HG03439 (cell line): ENCODE results near the gene UBAP2.
"Not testable (repeated sequence)": the region's sequence is repeated elsewhere in the genome, so short reads cannot be mapped to it uniquely, and the experiment has no call there.

Experiments
- ATAC-seq: cut with Tn5 transposase; IDR thresholded peaks from one replicate; pipeline ENCODE4 v1.9.1; 2021; ENCODE audit warnings: mild to moderate bottlenecking, moderate library complexity; ENCODE audit not compliant: unreplicated experiment

The UBAP2 gene

DNA sequence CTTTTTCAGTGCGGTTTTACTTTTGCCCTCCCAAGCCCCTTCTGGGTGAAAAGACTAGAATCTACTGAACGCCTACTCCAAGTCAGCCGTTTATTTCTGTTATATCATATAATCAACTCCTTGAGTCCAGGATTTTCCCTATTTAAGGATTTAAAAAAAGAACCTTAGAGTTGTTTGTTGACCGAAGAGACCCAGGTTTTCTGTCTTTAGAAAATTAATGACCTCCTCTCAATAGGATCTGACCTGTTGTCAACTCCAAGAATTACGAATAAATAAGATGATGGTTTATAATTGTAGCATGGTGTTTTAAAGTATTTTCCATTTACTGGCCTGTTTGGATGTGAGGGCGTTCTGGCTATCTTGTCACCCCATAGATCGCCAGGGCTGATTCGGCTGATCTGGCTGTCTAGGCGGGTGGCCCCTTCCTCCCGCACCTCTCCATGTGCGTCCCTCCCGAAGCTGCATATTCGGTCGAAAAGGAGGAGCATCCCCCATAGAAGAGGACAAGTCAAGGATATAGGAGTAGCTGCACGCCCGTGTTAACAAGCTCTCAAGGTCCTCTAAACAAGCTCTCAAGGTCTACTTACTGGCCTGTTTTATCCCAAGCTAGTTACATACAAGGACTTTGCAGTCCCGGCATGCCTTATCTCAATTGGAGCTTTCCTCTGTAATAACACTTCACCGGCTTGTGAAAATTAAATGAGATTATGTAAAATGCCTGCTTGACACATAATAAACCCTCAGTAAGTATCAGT lies 1.1 kb upstream of the UBAP2 start:
- ATAC-seq: no peak

DNA sequence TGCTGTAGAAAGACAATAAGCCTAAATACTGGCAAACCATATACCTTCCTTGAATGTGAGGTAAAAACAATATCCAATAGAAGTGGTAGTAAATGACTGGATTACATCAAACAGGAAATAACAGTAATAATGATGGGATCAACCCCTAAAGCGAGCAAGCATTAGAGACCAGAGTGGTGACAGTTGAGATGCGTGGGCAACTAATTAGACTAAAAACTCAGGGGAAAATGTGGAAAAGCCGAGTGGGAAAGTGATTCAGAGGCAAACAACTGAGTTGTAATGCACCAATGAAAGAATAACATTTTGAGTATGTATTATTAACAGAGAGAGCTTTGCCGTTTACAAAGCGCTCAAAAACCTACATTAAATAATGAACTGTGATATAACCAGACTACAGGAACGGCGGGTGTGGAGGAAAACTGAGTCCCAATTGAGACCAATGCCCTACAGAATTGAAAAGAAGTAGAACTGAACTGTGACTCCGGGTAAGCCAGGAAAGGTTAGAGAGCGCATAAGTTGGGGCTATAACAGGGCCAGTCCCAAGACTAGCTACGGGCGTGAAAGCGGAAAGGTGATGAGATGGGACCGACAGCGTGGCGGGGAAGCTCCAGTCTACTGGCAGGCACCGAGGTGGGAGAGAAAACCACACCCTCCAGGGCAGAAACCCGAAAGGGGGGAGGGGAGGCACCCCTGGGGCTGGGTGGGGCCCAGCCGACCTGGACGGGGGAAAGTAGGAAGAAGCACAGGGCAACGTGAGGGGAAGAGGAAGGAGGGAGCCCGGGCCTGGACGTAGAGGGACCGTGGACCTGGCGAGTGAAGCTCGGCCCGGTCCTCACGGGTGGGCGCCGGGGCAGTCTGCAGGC lies 592 bp downstream of the UBAP2 start:
- ATAC-seq: peak; percentile 28

DNA sequence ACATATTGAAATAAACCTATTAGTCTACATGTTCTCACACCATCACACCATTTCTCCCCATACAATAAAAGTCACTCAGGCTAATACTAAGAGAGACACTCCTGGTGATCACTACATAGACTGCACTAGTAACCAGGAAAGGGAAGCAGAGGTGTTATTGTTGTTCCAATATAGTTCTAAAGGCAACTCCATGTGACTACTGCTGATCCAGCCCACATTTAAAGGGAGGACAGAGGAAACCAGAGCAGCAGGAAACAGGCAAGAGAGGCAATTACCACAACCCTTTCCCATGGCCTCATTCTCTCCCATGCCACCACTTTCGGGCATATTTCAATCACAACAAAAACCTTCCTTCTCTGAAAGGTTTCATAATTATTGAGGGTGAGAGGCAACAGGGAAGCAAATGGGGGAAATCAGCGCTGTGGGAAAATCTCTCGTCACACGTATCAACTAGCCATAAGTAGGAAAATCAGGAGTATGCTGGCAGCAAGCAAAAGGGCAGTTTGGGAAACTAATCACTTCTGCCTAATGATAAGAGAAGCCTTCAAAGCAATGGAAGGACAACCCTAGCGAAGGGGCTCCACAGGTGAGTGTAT lies 1.8 kb downstream of the UBAP2 start:
- no peak for ATAC-seq

- ATAC-seq: no peak
These were observed 2.8 kb downstream of the UBAP2 start for GRCh38 chr9:34045903-34046302.

- ATAC-seq: not testable (repeated sequence)
These were observed 6.6 kb downstream of the UBAP2 start for GRCh38 chr9:34042074-34042473.

DNA sequence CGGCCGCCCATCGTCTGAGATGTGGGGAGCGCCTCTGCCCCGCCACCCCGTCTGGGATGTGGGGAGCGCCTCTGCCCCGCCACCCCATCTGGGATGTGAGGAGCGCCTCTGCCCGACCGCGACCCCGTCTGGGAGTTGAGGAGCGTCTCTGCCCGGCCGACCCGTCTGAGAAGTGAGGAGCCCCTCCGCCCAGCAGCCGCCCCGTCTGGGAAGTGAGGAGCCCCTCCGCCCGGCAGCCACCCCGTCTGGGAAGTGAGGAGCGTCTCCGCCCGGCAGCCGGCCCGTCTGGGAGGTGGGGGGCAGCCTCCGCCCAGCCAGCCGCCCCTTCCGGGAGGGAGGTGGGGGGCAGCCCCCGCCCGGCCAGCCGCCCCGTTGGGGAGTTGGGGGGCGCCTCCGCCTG lies 9.8 kb downstream of the UBAP2 start:
- not testable (repeated sequence) for ATAC-seq

GRCh38 chr9:34037626-34038025 lies 11.1 kb downstream of the UBAP2 start:
- no peak for ATAC-seq

- no peak for ATAC-seq
These were observed 12.1 kb downstream of the UBAP2 start for GRCh38 chr9:34036625-34037024.

DNA sequence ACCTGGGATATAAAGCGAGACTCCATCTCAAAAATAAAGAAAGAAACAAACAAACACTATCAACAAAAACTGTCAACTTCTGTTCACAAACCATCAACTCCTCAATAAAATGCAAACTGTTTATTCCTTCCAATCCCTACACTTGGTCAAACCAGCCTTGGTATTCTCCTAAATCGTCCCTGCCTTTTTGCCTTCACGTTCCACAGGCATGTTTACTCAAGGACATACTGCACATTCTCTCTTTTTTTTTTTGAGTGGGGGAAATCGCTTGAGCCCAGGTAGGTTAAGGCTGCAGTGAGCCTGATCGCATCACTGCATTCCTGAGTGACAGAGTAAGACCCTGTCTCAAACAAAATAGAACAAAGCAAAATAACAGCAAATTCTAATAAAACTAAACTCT lies 13.0 kb downstream of the UBAP2 start:
- no peak for ATAC-seq

DNA sequence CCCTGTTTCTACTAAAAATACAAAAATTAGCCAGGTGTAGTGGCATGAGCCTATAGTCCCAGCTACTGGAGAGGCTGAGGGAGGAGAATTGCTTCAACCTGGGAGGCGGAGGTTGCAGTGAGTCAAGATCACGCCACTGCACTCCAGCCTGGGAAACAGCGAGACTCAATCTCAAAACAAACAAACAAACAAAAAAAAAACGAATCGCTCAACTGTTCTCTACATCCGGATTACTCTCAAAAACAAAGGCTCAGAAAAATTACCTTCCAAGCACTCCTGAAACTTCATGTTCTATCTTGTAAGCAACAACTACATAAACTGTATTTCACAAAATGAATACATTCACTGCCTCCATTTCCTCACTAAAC lies 14.0 kb downstream of the UBAP2 start:
- no peak for ATAC-seq

DNA sequence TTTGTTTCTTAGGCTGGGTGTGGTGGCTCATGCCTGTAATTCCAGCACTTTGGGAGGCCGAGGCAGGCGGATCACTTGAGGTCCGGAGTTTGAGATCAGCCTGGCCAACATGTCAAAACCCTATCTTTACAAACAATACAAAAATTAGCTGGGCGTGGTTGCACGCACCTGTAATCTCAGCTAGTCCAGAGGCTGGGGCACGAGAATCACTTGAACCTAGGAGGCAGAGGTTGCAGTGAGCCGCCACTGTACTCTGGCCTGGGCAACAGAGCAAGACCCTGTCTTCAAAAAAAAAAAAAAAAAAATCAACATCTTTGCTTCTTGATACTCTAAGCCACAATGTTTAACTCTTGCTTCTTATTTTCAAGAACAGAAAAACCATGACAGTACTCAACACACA lies 16.1 kb downstream of the UBAP2 start:
- ATAC-seq: no peak

GRCh38 chr9:34027845-34028574 lies 20.7 kb downstream of the UBAP2 start:
- ATAC-seq: no peak

DNA sequence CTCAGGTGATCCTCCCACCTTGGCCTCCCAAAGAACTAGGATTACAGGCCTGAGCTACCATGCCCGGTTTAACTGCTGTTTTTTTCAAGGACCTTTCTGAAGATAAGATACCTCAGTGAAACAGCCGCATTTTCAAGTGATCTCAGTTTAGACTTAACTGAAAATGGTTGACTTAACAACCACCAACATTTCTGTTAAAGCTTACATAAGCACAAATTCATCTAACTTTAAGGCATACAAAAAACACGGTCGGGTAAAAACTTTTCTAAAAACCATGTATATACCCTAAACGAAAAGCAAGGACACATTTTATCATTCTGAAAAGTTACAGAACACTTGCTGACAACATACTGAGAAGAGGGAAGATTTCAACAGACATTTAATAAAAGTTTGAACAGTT lies 22.9 kb downstream of the UBAP2 start:
- no peak for ATAC-seq

GRCh38 chr9:34025062-34025461 lies 23.6 kb downstream of the UBAP2 start:
- ATAC-seq: no peak

DNA sequence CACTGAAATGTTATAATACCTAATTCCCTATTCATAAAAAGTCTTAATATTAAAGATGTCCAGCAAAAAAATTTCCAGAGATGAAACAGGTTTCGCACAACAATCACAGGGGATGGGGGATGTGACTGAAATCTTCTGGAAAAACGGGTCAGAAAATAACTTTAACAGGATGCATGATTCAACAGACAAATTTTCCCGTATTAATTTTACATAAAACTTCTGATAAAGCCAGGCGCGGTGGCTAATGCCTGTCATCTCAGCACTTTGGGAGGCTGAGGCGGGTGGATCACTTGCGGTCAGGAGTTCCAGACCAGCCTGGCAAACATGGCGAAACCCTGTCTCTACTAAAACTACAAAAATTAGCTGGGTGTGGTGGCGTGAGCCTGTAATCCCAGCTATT lies 24.2 kb downstream of the UBAP2 start:
- not testable (repeated sequence) for ATAC-seq

DNA sequence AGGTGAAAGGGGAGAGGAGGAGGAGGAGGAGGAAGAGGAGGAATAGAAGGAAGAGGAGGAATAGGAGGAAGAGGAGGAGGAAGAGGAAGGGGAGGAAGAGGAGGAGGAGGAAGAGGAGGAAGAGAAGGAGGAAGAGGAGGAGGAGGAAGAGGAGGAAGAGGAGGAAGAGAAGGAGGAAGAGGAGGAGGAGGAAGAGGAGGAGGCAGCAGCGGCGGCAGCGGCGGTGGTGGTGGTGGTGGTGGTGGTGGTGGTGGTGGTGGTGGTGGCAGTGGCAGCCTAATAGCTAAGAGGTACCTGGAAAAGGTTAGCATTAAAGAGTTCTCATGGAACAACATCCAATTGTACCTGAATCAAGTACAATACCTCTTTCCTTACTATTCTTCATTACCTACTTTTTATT lies 32.5 kb downstream of the UBAP2 start:
- no peak for ATAC-seq

GRCh38 chr9:34010979-34011378 lies 37.7 kb downstream of the UBAP2 start:
- no peak for ATAC-seq

- no peak for ATAC-seq
These were observed 46.7 kb downstream of the UBAP2 start for GRCh38 chr9:34001951-34002350.

DNA sequence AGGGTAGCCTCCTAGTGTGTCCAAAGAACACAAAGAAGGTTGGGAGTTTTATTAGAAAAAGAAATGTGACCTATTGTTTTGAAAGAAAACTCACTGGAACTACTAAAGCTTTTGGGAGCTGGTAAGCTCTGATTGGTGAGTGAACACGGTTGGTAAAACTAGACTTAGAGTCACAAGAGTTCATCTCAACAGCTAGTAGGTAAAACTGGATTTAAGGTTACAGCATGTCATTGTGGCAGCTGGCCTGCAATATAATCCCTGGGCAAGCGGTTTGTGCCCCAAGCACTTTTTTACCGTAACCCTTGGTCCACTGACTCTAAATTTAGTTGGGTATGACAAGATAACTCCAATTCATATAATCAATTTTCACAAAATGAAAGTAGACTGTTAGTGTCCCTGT lies 47.4 kb downstream of the UBAP2 start:
- no peak for ATAC-seq

GRCh38 chr9:33995449-33995848 lies 53.2 kb downstream of the UBAP2 start:
- no peak for ATAC-seq

- no peak for ATAC-seq
These were observed 55.6 kb downstream of the UBAP2 start for GRCh38 chr9:33993104-33993503.
